ENCODE data around the gene CBX3.

- TF ChIP-seq CTCF (IDR thresholded peaks at IDR 0.05): no peak
- no peak for TF ChIP-seq TEAD4 (CRISPR knock-in tag; IDR thresholded peaks at IDR 0.05)
- no peak for TF ChIP-seq ETV6 (CRISPR knock-in tag; IDR thresholded peaks at IDR 0.05)
- no peak; the same call in 1 of the 2 replicates for TF ChIP-seq CBFB (CRISPR knock-in tag; IDR thresholded peaks at IDR 0.05; ENCODE audit: low read depth)
- no peak for TF ChIP-seq TEAD1 (CRISPR knock-in tag; IDR thresholded peaks at IDR 0.05)
- TF ChIP-seq JUN (CRISPR knock-in tag; IDR thresholded peaks at IDR 0.05): no peak
- no peak for TF ChIP-seq AFF4 (CRISPR knock-in tag; IDR thresholded peaks at IDR 0.05; ENCODE audit: borderline replicate concordance)
- TF ChIP-seq ZNF281 (CRISPR knock-in tag; IDR thresholded peaks at IDR 0.05): no peak
- no peak for TF ChIP-seq IRF1 (CRISPR knock-in tag; IDR thresholded peaks at IDR 0.05)
- no peak for TF ChIP-seq NR2C2 (CRISPR knock-in tag; IDR thresholded peaks at IDR 0.05)
- no peak for TF ChIP-seq CREB1 (CRISPR knock-in tag; IDR thresholded peaks at IDR 0.05)
- no peak for TF ChIP-seq TP53 (CRISPR knock-in tag; IDR thresholded peaks at IDR 0.05)
Observed at GRCh38 chr7:26151953-26152781, 49.4 kb upstream of the CBX3 start, which contains the start of gene NFE2L3.
